Measurements from ENCODE around the gene ASPRV1.

- TF ChIP-seq CTCF (conservative IDR thresholded peaks at IDR 0.05) (no peak), EZH2 (IDR thresholded peaks at IDR 0.05; ENCODE audit: low read depth) (no peak)
These were observed 6.4 kb downstream of the ASPRV1 start for GRCh38 chr2:69955029-69955428.
